HCT116 (cell line): ENCODE measurements around the gene KMT2D. TPM values are rescaled to one million over a fixed set of nuclear protein-coding genes. Genes with fewer than 3 reads are reported as not detected.

ENCODE experiments used
- ATAC-seq: fragments of 200-7000 bp; cut with Tn5 transposase; 2 replicates; pipeline ENCODE4 v1.9.1; 2020; ENCODE audit warnings: mild to moderate bottlenecking, moderate library complexity
- BruUV-seq: library from RNA; stranded (reverse); fragments of 400-500 nt; replicated peaks from 2 replicates; lab custom pipeline; 2021; lab: Mats Ljungman, UMichigan
- CTCF ChIA-PET: fragments of 300-600 bp; sonication (Branson Sonifier 250); formaldehyde crosslinking; loops from one replicate; lab custom pipeline; 2021; ENCODE audit warnings: antibody characterized with exemption; lab: Charles Lee
- POLR2A ChIA-PET: fragments of 300-600, 350-600 bp; sonication (Branson Sonifier 250); formaldehyde crosslinking; loops from one replicate; lab custom pipeline; 2021; ENCODE audit warnings: antibody characterized with exemption; lab: Charles Lee
- RAD21 ChIA-PET, 2 experiments: fragments of 300-600 bp; sonication (Branson Sonifier 250); formaldehyde crosslinking; loops; one replicate each; lab custom pipeline; 2023; ENCODE audit warnings: low total read pairs in 2 of 2; ENCODE audit not compliant: uncharacterized antibody in 2 of 2, unreplicated experiment in 2 of 2, low non-redundant PET in 1 of 2; lab: Charles Lee
- DNase-seq: peaks from one replicate; pipeline ENCODE4 v3.0.0-alpha.2; 2010; ENCODE audit warnings: low read depth, low spot score
- H2AFZ ChIP-seq: fragments of 200-600 bp; shearing (Covaris generic), sonication (generic); 2 replicates; pipeline ENCODE4 v1.6.1; 2017; ENCODE audit warnings: low read depth, mixed run types, mixed read lengths, antibody characterized with exemption, low read length; ENCODE audit not compliant: poor library complexity, severe bottlenecking
- H3K27ac ChIP-seq: 2 replicates; pipeline ENCODE4 v1.5.1; 2012; ENCODE audit warnings: low read depth, low read length
- H3K27me3 ChIP-seq: fragments of 200-600 bp; sonication (generic); 2 replicates; pipeline ENCODE4 v1.6.1; 2016; ENCODE audit warnings: mixed run types, low read length, mixed read lengths; ENCODE audit not compliant: insufficient read depth
- H3K36me3 ChIP-seq, 2 experiments: fragments of 200-500 bp in 1 of 2; fragments of 200-600 bp in 1 of 2; sonication (Bioruptor generic) in 1 of 2; sonication (generic) in 1 of 2; 2 replicates each; pipeline versions ENCODE4 v1.5.1 to v1.6.1; 2014 to 2016; ENCODE audit warnings: low read length in 2 of 2, inconsistent platforms in 1 of 2, mixed read lengths in 1 of 2, mixed run types in 1 of 2; ENCODE audit not compliant: insufficient read depth in 2 of 2, control insufficient read depth in 1 of 2
- H3K4me1 ChIP-seq, 2 experiments: fragments of 200-600 bp in 1 of 2; sonication (generic) in 1 of 2; 2 replicates each; pipeline versions ENCODE4 v1.5.1 to v1.6.1; 2012 to 2017; ENCODE audit warnings: low read length in 2 of 2, inconsistent platforms in 1 of 2, mild to moderate bottlenecking in 1 of 2, mixed read lengths in 1 of 2, mixed run types in 1 of 2, moderate library complexity in 1 of 2; ENCODE audit not compliant: insufficient read depth in 2 of 2, control insufficient read depth in 1 of 2
- H3K4me2 ChIP-seq: fragments of 200-600 bp; sonication (generic); 2 replicates; pipeline ENCODE4 v1.6.1; 2017; ENCODE audit warnings: mixed run types, low read length, mixed read lengths
- H3K4me3 ChIP-seq, 2 experiments: fragments of 200-600 bp in 1 of 2; sonication (generic) in 1 of 2; replicated peaks in 1 of 2; 2 replicates each; pipeline ENCODE4 v1.5.1; 2011 to 2016; ENCODE audit warnings: low read length in 2 of 2, control low read depth in 1 of 2, low read depth in 1 of 2, mild to moderate bottlenecking in 1 of 2, mixed read lengths in 1 of 2, mixed run types in 1 of 2
- H3K79me2 ChIP-seq: fragments of 200-600 bp; sonication (generic); 2 replicates; pipeline ENCODE4 v1.6.1; 2017; ENCODE audit warnings: mild to moderate bottlenecking, mixed run types, low read length, moderate library complexity, mixed read lengths; ENCODE audit not compliant: insufficient read depth
- H3K9ac ChIP-seq: fragments of 200-600 bp; sonication (generic); 2 replicates; pipeline ENCODE4 v1.6.1; 2016; ENCODE audit warnings: low read length, mixed read lengths
- H3K9me2 ChIP-seq: fragments of 200-600 bp; sonication (generic), shearing (Covaris generic); 2 replicates; pipeline ENCODE4 v1.6.1; 2017; ENCODE audit warnings: mixed run types, mild to moderate bottlenecking, moderate library complexity; ENCODE audit not compliant: insufficient read depth
- H3K9me3 ChIP-seq, 2 experiments: fragments of 200-500 bp in 1 of 2; fragments of 200-600 bp in 1 of 2; sonication (Bioruptor generic) in 1 of 2; sonication (generic) in 1 of 2; 2 replicates each; pipeline ENCODE4 v1.6.1; 2014 to 2017; ENCODE audit warnings: low read length in 2 of 2, mixed read lengths in 2 of 2, inconsistent platforms in 1 of 2, low read depth in 1 of 2, mild to moderate bottlenecking in 1 of 2, mixed run types in 1 of 2, moderate library complexity in 1 of 2; ENCODE audit not compliant: control insufficient read depth in 1 of 2, insufficient read depth in 1 of 2
- H4K20me1 ChIP-seq: fragments of 200-600 bp; sonication (generic), shearing (Covaris generic); 2 replicates; pipeline ENCODE4 v1.6.1; 2017; ENCODE audit warnings: mixed run types, mild to moderate bottlenecking, moderate library complexity; ENCODE audit not compliant: insufficient read depth
- CBX3 ChIP-seq: IDR thresholded peaks from 2 replicates; pipeline ENCODE4 v1.6.1; 2012; ENCODE audit warnings: low read depth
- ELF1 ChIP-seq: IDR thresholded peaks from 2 replicates; pipeline ENCODE4 v1.6.1; 2012; ENCODE audit warnings: low read depth, borderline replicate concordance
- EZH2 ChIP-seq: fragments of 200-600 bp; sonication (generic); IDR thresholded peaks from 2 replicates; pipeline ENCODE4 v1.6.1; 2017; ENCODE audit warnings: antibody characterized with exemption, mixed run types
- EZH2phosphoT487 ChIP-seq: fragments of 200-600 bp; IDR thresholded peaks from 2 replicates; pipeline ENCODE4 v1.6.1; 2018; ENCODE audit warnings: antibody characterized with exemption, borderline replicate concordance
- FOSL1 ChIP-seq: IDR thresholded peaks from 2 replicates; pipeline ENCODE4 v1.6.1; 2012; ENCODE audit warnings: low read depth
- JUND ChIP-seq: IDR thresholded peaks from 2 replicates; pipeline ENCODE4 v1.6.1; 2012
- POLR2A ChIP-seq: IDR thresholded peaks from 2 replicates; pipeline ENCODE4 v1.7.0; 2011; ENCODE audit warnings: borderline replicate concordance; ENCODE audit not compliant: insufficient read depth, insufficient read length; ENCODE audit errors: extremely low read depth
- POLR2AphosphoS5 ChIP-seq: IDR thresholded peaks from 2 replicates; pipeline ENCODE4 v1.6.1; 2011; ENCODE audit warnings: mild to moderate bottlenecking, low read depth, low read length, moderate library complexity
- SIN3A ChIP-seq: IDR thresholded peaks from 2 replicates; pipeline ENCODE4 v1.6.1; 2012; ENCODE audit warnings: low read depth
- SRF ChIP-seq: IDR thresholded peaks from 2 replicates; pipeline ENCODE4 v1.6.1; 2012; ENCODE audit warnings: low read depth
- TCF7L2 ChIP-seq: IDR thresholded peaks from 2 replicates; pipeline ENCODE4 v1.7.0; 2011; ENCODE audit warnings: borderline replicate concordance, inconsistent platforms; ENCODE audit not compliant: insufficient read depth, insufficient read length; ENCODE audit errors: extremely low read depth
- YY1 ChIP-seq: IDR thresholded peaks from 2 replicates; pipeline ENCODE4 v1.6.1; 2011; ENCODE audit warnings: low read length, low read depth, moderate library complexity, mild to moderate bottlenecking; ENCODE audit not compliant: insufficient replicate concordance; ENCODE audit errors: extremely low read depth
- ZFX ChIP-seq: fragments of 450-650 bp; IDR thresholded peaks from 2 replicates; pipeline ENCODE4 v1.6.1; 2017
- ZNF274 ChIP-seq: fragments of 200-500 bp; sonication (Bioruptor generic); IDR thresholded peaks from 2 replicates; pipeline ENCODE4 v1.6.1; 2014; ENCODE audit warnings: mild to moderate bottlenecking, low read depth, low read length, inconsistent platforms
- intact Hi-C: fragments of 100-400 bp; cut with micrococcal nuclease; formaldehyde crosslinking; loops from 2 replicates; pipeline ENCODE4 v1.10.0; 2022
- total RNA-seq: library from RNA; stranded (reverse); gene quantifications from one replicate; pipeline ENCODE4 v1.2.1, GENCODE V29; 2021; ENCODE audit not compliant: unreplicated experiment
- TF ChIP-seq, protein P1 (sequence below): IDR thresholded peaks from 2 replicates; pipeline ENCODE4 v1.6.1; 2012
- TF ChIP-seq, protein P2 (sequence below), 3 experiments: fragments of 200-600 bp in 1 of 3; sonication (generic) in 1 of 3; IDR thresholded peaks in 2 of 3; conservative IDR thresholded peaks in 1 of 3; 2 replicates each; pipeline ENCODE4 v1.5.1; 2012 to 2017; ENCODE audit warnings: low read depth in 2 of 3, low read length in 2 of 3, antibody characterized with exemption in 1 of 3, borderline replicate concordance in 1 of 3, control low read depth in 1 of 3, mild to moderate bottlenecking in 1 of 3, mixed read lengths in 1 of 3, mixed run types in 1 of 3, moderate library complexity in 1 of 3; ENCODE audit not compliant: insufficient read depth in 1 of 3

Gene KMT2D
- total RNA-seq, 1 experiment from 2014 or later: 71.3 TPM

DNA sequence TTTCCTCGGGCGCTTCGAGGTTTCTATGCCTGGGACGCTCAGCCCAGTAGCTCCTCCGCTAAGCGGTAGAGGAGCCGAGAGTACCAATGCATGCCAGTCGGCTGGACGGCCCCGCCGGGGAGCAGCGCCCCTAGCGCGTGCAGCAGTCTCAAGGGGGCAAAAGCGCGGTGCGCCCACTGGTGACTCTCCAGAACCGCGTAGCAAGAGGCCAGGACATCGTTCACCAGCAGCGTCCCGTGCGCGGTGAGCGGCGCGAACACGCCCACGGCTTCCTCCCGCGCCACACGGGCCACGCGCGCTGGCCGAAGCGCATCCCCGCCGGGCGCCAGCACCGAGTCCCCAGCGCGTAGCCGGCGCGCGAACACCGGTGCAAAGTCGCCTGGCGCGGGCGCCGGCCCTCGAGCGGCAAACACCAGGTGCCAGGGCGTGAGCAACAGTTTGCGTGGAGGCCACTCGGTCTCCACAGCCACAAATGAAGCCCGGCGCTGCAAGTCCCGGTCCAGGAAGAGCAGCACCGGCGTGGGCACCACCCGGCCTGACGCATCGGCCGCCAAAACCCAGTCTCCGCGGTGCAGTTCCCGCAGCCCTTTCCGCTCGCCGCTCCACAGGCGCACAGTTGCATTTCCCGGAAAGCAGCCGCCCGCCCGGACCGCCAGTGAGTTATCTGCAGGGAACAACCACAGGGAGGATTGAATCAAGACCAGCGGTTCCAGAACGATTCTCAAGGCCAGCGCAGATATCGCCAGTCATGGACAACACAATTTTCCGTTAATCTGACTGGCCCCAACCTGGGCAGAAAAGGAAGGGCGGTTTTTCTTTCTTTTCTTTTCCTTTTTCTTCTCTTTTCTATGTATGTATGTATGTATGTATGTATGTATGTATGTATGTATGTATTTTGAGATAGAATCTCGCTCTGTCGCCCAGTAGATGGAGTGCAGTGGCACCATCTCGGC lies 29.5 kb upstream of the KMT2D start:
- intact Hi-C loops: no loop called here
- RAD21 ChIA-PET: no interaction called here

More for the DNA sequence above, 29.5 kb upstream of the KMT2D start:
- Histone ChIP-seq H3K27me3 (no peaks in the 10 kb centered on the region), H3K79me2 (no peaks in the 10 kb centered on the region), H3K4me2 (no peak overlapping the region), H3K9ac (no peak overlapping the region), H3K9me2 (no peaks in the 10 kb centered on the region), H3K9me3 (no peaks in the 10 kb centered on the region), H3K4me1 (peaks cover 11 to 16% of the 10 kb centered on the region in 2 experiments), H3K27ac (no peak overlapping the region), H4K20me1 (no peaks in the 10 kb centered on the region), H3K4me3 (no peak overlapping the region), H2AFZ (no peak overlapping the region), H3K36me3 (no peaks in the 10 kb centered on the region)
- ChIA-PET POLR2A (no interaction called here), CTCF (interaction anchor here (2.1 to 4.2 kb wide), 3 partner anchors 9 to 40 kb away, joined by 21 to 59 read pairs (median 27); partner anchors contain the start of genes LMBR1L and TUBA1B)
- no TSS peak for BruUV-seq
- no peak for ATAC-seq
- no peak for TF ChIP-seq YY1
- TF ChIP-seq EZH2: no peak
- TF ChIP-seq EZH2phosphoT487: no peak
- TF ChIP-seq ZNF274: no peak
- no peak for TF ChIP-seq POLR2AphosphoS5
- TF ChIP-seq FOSL1: no peak
- TF ChIP-seq ELF1: no peak
- TF ChIP-seq TCF7L2: no peak
- TF ChIP-seq, protein P1, sequence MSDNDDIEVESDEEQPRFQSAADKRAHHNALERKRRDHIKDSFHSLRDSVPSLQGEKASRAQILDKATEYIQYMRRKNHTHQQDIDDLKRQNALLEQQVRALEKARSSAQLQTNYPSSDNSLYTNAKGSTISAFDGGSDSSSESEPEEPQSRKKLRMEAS: no peak
- TF ChIP-seq ZFX: no peak
- no peak for TF ChIP-seq POLR2A
- no peak for TF ChIP-seq SRF
- no peak for TF ChIP-seq SIN3A
- no peak for TF ChIP-seq CBX3
- TF ChIP-seq, protein P2, sequence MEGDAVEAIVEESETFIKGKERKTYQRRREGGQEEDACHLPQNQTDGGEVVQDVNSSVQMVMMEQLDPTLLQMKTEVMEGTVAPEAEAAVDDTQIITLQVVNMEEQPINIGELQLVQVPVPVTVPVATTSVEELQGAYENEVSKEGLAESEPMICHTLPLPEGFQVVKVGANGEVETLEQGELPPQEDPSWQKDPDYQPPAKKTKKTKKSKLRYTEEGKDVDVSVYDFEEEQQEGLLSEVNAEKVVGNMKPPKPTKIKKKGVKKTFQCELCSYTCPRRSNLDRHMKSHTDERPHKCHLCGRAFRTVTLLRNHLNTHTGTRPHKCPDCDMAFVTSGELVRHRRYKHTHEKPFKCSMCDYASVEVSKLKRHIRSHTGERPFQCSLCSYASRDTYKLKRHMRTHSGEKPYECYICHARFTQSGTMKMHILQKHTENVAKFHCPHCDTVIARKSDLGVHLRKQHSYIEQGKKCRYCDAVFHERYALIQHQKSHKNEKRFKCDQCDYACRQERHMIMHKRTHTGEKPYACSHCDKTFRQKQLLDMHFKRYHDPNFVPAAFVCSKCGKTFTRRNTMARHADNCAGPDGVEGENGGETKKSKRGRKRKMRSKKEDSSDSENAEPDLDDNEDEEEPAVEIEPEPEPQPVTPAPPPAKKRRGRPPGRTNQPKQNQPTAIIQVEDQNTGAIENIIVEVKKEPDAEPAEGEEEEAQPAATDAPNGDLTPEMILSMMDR (IDR thresholded peaks at IDR 0.05 in 2 of 3, conservative IDR thresholded peaks at IDR 0.05 in 1 of 3; ENCODE audit: borderline replicate concordance in 1 of 3, insufficient read depth in 1 of 3, low read depth in 2 of 3, low read length in 2 of 3): no peak
- no peak for TF ChIP-seq JUND
- no peak for DNase-seq
